GM12891 (cell line): ENCODE results near the gene KRTAP9-1.

Experiments
- PAX5 ChIP-seq: IDR thresholded peaks from 2 replicates; pipeline ENCODE4 v1.6.1; 2011; ENCODE audit warnings: low read length, moderate library complexity, mild to moderate bottlenecking; ENCODE audit not compliant: insufficient read depth, severe bottlenecking
- POLR2A ChIP-seq: IDR thresholded peaks from 2 replicates; pipeline ENCODE4 v1.6.1; 2011; ENCODE audit warnings: low read depth, low read length, control low read depth
- POLR2AphosphoS5 ChIP-seq: IDR thresholded peaks from 2 replicates; pipeline ENCODE4 v1.6.1; 2011; ENCODE audit warnings: low read depth, low read length, control low read depth
- POU2F2 ChIP-seq: IDR thresholded peaks from 2 replicates; pipeline ENCODE4 v1.6.1; 2011; ENCODE audit warnings: low read depth, mild to moderate bottlenecking, control low read depth, low read length, moderate library complexity
- SPI1 ChIP-seq: IDR thresholded peaks from 2 replicates; pipeline ENCODE4 v1.6.1; 2011; ENCODE audit warnings: low read depth, low read length, control low read depth
- TAF1 ChIP-seq: IDR thresholded peaks from 2 replicates; pipeline ENCODE4 v1.6.1; 2011; ENCODE audit warnings: low read depth, low read length, control low read depth

- TF ChIP-seq POLR2A, result no peak
- TF ChIP-seq POLR2AphosphoS5, result no peak
- TF ChIP-seq TAF1, result no peak
- no peak for TF ChIP-seq SPI1
- TF ChIP-seq PAX5, result no peak
- TF ChIP-seq POU2F2, result no peak
These were observed 5.2 kb upstream of the KRTAP9-1 start, which contains the start of gene KRTAP4-1 for GRCh38 chr17:41184480-41184961.
